GM20000 (cell line): ENCODE data around the gene KCNJ13.

Source experiments
- DNase-seq: peaks from one replicate; pipeline ENCODE4 v3.0.0; 2012; ENCODE audit warnings: low spot score
- TF ChIP-seq, protein P1 (sequence below): IDR thresholded peaks from 2 replicates; pipeline ENCODE4 v1.5.1; 2012; ENCODE audit warnings: mild to moderate bottlenecking, control low read depth; ENCODE audit errors: extremely low read depth, missing control alignments

The KCNJ13 gene

DNA sequence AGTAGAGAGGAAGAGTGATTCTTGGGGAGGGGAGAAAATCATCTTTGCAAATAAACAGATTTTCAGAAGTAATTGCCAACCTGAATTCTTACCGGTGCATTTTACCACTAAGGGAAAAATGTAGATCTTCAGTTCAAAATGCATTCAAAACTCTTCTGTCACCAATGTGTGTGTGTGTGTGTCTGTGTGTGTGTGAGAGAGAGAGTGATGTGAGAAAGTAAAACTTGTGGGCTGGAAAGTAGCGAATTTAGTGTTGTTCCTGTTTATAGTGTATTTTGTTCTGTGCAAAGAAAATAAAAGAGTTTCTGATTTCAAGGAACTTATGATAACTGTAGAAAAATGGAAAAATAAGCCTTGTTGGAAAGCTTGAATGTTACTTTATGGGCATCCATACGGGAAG, 27.0 kb downstream of the KCNJ13 start:
- no peak for DNase-seq
- TF ChIP-seq, protein P1, sequence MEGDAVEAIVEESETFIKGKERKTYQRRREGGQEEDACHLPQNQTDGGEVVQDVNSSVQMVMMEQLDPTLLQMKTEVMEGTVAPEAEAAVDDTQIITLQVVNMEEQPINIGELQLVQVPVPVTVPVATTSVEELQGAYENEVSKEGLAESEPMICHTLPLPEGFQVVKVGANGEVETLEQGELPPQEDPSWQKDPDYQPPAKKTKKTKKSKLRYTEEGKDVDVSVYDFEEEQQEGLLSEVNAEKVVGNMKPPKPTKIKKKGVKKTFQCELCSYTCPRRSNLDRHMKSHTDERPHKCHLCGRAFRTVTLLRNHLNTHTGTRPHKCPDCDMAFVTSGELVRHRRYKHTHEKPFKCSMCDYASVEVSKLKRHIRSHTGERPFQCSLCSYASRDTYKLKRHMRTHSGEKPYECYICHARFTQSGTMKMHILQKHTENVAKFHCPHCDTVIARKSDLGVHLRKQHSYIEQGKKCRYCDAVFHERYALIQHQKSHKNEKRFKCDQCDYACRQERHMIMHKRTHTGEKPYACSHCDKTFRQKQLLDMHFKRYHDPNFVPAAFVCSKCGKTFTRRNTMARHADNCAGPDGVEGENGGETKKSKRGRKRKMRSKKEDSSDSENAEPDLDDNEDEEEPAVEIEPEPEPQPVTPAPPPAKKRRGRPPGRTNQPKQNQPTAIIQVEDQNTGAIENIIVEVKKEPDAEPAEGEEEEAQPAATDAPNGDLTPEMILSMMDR: no peak

DNA sequence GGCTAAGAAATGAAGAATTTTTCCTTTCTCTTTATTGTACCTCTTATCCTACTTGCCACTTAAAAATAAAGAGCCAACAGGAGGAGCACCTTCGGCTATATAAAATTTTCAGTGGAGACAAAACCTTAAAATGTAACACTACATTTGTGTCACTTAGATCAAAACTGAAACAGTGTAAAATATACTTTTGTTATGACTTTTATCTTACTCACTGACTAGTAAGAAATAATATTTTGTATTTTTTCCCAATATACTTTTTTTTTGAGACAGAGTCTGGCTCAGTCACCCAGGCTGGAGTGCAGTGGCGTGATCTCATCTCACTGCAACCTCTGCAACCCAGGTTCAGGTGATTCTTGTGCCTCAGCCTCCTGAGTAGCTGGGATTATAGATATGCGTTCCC, 28.3 kb downstream of the KCNJ13 start:
- DNase-seq: no peak
- TF ChIP-seq, protein P1: no peak

DNA sequence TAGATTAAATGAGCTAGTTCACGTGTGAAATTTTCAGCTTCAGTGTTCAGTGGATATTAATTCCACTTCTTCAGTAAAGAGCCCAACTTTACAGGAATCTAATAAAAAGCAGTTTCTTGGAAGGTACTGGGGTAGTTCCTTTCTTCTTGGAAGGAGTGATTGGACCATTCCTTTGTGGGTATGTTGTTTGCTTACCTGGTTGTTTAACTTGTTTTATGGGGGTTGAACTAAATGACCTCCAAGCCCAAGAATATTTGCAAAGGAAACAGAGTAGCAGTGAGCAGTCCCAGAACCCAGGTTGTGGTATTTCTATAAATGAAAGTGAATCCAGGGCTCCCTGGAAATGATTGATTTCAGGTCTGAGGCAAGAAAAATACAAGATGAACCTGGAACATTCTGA, 31.4 kb downstream of the KCNJ13 start:
- TF ChIP-seq, protein P1: no peak
- DNase-seq: no peak

- TF ChIP-seq, protein P1: no peak
- DNase-seq: no peak
Observed at GRCh38 chr2:232741972-232742371, 34.4 kb downstream of the KCNJ13 start.

- no peak for DNase-seq
- TF ChIP-seq, protein P1: no peak
Observed at GRCh38 chr2:232741294-232741693, 35.1 kb downstream of the KCNJ13 start.

GRCh38 chr2:232731470-232731869, 44.9 kb downstream of the KCNJ13 start:
- TF ChIP-seq, protein P1: no peak
- no peak for DNase-seq

DNA sequence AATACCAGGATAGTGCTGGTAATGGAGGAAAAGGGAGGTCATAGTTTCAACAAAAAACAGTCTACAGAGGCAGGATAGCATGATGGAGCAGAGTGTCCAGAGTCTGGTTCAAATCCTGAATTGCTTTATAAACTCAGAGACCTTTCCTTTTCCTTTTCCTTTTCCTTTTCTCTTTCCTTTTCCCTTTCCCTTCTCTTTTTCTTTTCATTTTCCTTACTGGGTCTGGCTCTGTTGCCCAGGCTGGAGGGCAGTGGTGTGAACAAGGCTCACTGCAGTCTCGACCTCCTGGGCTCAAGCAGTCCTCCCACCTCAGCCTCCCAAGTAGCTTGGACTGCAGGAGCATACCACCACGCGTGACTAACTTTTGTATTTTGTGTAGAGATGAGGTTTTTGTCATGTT, 47.6 kb downstream of the KCNJ13 start:
- TF ChIP-seq, protein P1: no peak
- DNase-seq: no peak
